MCF 10A (cell line): ENCODE data around the gene ATP6V0E2. TPM values are rescaled to one million over a fixed set of nuclear protein-coding genes. Genes with fewer than 3 reads are reported as not detected.

Experiments
- BruUV-seq: library from RNA; stranded (reverse); fragments of 400-500 nt; replicated peaks from 2 replicates; lab custom pipeline; 2021; lab: Mats Ljungman, UMichigan
- CTCF ChIA-PET: fragments of 300-600 bp; sonication (Branson Sonifier 250); formaldehyde crosslinking; extraction: SDS; loops from one replicate; lab custom pipeline; 2021; ENCODE audit warnings: antibody characterized with exemption, inconsistent platforms; lab: Yijun Ruan, JAX
- POLR2A ChIA-PET: fragments of 300-600, 350-650 bp; sonication (Branson Sonifier 250); formaldehyde crosslinking; extraction: SDS; loops from one replicate; lab custom pipeline; 2020; ENCODE audit warnings: antibody characterized with exemption, inconsistent platforms; lab: Yijun Ruan, JAX
- DNase-seq: peaks from one replicate; pipeline ENCODE4 v3.0.0-alpha.2; 2018; ENCODE audit not compliant: unreplicated experiment
- H3K27ac Mint-ChIP-seq: one replicate; pipeline ENCODE4 v1.8.0; 2022; ENCODE audit warnings: mild to moderate bottlenecking, low read depth, mixed read lengths; ENCODE audit not compliant: unreplicated experiment
- H3K27me3 Mint-ChIP-seq: one replicate; pipeline ENCODE4 v1.8.0; 2022; ENCODE audit warnings: mixed read lengths; ENCODE audit not compliant: insufficient read depth, unreplicated experiment
- H3K36me3 Mint-ChIP-seq: one replicate; pipeline ENCODE4 v1.8.0; 2022; ENCODE audit warnings: mild to moderate bottlenecking, moderate library complexity, mixed read lengths; ENCODE audit not compliant: insufficient read depth, unreplicated experiment
- H3K4me1 Mint-ChIP-seq: one replicate; pipeline ENCODE4 v1.8.0; 2022; ENCODE audit warnings: mixed read lengths; ENCODE audit not compliant: insufficient read depth, unreplicated experiment
- H3K4me3 Mint-ChIP-seq: one replicate; pipeline ENCODE4 v1.8.0; 2022; ENCODE audit warnings: mild to moderate bottlenecking, moderate library complexity, mixed read lengths; ENCODE audit not compliant: unreplicated experiment
- H3K9me3 Mint-ChIP-seq: one replicate; pipeline ENCODE4 v1.8.0; 2022; ENCODE audit warnings: mixed read lengths; ENCODE audit not compliant: unreplicated experiment
- CTCF ChIP-seq: fragments of 200-600 bp; IDR thresholded peaks from one replicate; pipeline ENCODE4 v1.8.0; 2022; ENCODE audit warnings: antibody characterized with exemption, mild to moderate bottlenecking; ENCODE audit not compliant: unreplicated experiment
- intact Hi-C: fragments of 100-400 bp; cut with micrococcal nuclease; formaldehyde crosslinking; loops from 2 replicates; pipeline ENCODE4 v1.14.1; 2022
- total RNA-seq: library from RNA; stranded (reverse); gene quantifications from 2 replicates; pipeline ENCODE4 v1.2.3, GENCODE V29; 2022

ATP6V0E2 gene
- total RNA-seq, 1 experiment from 2014 or later, result 8.6 TPM

GRCh38 chr7:149825567-149826343 is 48.0 kb upstream of the ATP6V0E2 start:
- no TSS peak for BruUV-seq
- POLR2A ChIA-PET, result interaction anchor here (0.7 kb wide), 1 partner anchor 10 kb away, joined by 3 read pairs; no protein-coding TSS in a partner anchor
- no peak for DNase-seq

GRCh38 chr7:149826344-149827088 is 47.3 kb upstream of the ATP6V0E2 start:
- no peaks in the 10 kb centered on the region for H3K36me3 Mint-ChIP-seq

More at GRCh38 chr7:149825567-149826343, 48.0 kb upstream of the ATP6V0E2 start:
- Mint-ChIP-seq H3K27ac (no peak overlapping the region), H3K4me1 (no peaks in the 10 kb centered on the region), H3K4me3 (no peak overlapping the region), H3K9me3 (no peaks in the 10 kb centered on the region), H3K27me3 (no peaks in the 10 kb centered on the region), H3K36me3 (no peaks in the 10 kb centered on the region)
- TF ChIP-seq CTCF, result no peak
- intact Hi-C loops, result no loop called here
- CTCF ChIA-PET, result interaction anchor here (1.2 kb wide), 2 partner anchors 10 to 15 kb away, joined by 3 read pairs; no protein-coding TSS in a partner anchor

GRCh38 chr7:149827089-149827981 is 46.4 kb upstream of the ATP6V0E2 start:
- no peak overlapping the region for H3K27ac Mint-ChIP-seq
- no peaks in the 10 kb centered on the region for H3K9me3 Mint-ChIP-seq
- ChIA-PET CTCF (interaction anchor here (0.6 kb wide), 1 partner anchor 103 kb away, joined by 3 read pairs; no protein-coding TSS in a partner anchor), POLR2A (interaction anchor here (0.8 kb wide), 1 partner anchor 27 kb away, joined by 5 read pairs; no protein-coding TSS in a partner anchor)
- no peaks in the 10 kb centered on the region for H3K4me1 Mint-ChIP-seq
- no peaks in the 10 kb centered on the region for H3K36me3 Mint-ChIP-seq
- peaks cover 13% of the 10 kb centered on the region for H3K27me3 Mint-ChIP-seq
- intact Hi-C loops, result no loop called here
- no peak for DNase-seq
- H3K4me3 Mint-ChIP-seq, result no peak overlapping the region
- TF ChIP-seq CTCF, result no peak
- BruUV-seq, result no TSS peak

More at GRCh38 chr7:149826344-149827088, 47.3 kb upstream of the ATP6V0E2 start:
- no peaks in the 10 kb centered on the region for H3K4me1 Mint-ChIP-seq
- no peak for TF ChIP-seq CTCF
- peaks cover 5% of the 10 kb centered on the region for H3K27me3 Mint-ChIP-seq
- H3K27ac Mint-ChIP-seq, result no peak overlapping the region
- no TSS peak for BruUV-seq
- H3K9me3 Mint-ChIP-seq, result no peaks in the 10 kb centered on the region
- no peak for DNase-seq
- CTCF ChIA-PET, result no interaction called here
- H3K4me3 Mint-ChIP-seq, result no peak overlapping the region
- POLR2A ChIA-PET, result interaction anchor here (0.7 kb wide), 1 partner anchor 9 kb away, joined by 3 read pairs; no protein-coding TSS in a partner anchor
- intact Hi-C loops, result no loop called here
